Glomerular visceral epithelial cell (primary cell): ENCODE data around the gene SHKBP1.

Experiments
- DNase-seq: peaks from one replicate; pipeline ENCODE4 v3.0.0-alpha.2; 2016; ENCODE audit errors: extremely low spot score

The SHKBP1 gene

GRCh38 chr19:40601134-40601974, 24.7 kb downstream of the SHKBP1 start, which contains the start of gene LTBP4:
LTBP4 (plus strand) TSS chr19:40601369; CDS start chr19:40601388, 19 bp downstream.
- no peak for DNase-seq

GRCh38 chr19:40603071-40603388, 26.4 kb downstream of the SHKBP1 start:
- DNase-seq, result no peak

- DNase-seq, result peak; percentile 95
Measured at GRCh38 chr19:40603389-40604170, 26.9 kb downstream of the SHKBP1 start.

GRCh38 chr19:40604171-40604646, 27.5 kb downstream of the SHKBP1 start:
- DNase-seq, result no peak

- DNase-seq, result no peak
Measured at GRCh38 chr19:40604647-40605215, 28.1 kb downstream of the SHKBP1 start.

- DNase-seq, result no peak
Measured at GRCh38 chr19:40605216-40605971, 28.7 kb downstream of the SHKBP1 start.

GRCh38 chr19:40607311-40608239, 30.9 kb downstream of the SHKBP1 start:
- DNase-seq, result no peak

GRCh38 chr19:40608240-40608621, 31.6 kb downstream of the SHKBP1 start:
- DNase-seq, result no peak

- DNase-seq, result no peak
Measured at GRCh38 chr19:40608957-40609356, 32.3 kb downstream of the SHKBP1 start.

GRCh38 chr19:40609561-40610395, 33.1 kb downstream of the SHKBP1 start:
- DNase-seq, result no peak

GRCh38 chr19:40610396-40611064, 33.9 kb downstream of the SHKBP1 start:
- DNase-seq, result no peak

- no peak for DNase-seq
Measured at GRCh38 chr19:40611096-40611495, 34.4 kb downstream of the SHKBP1 start.

GRCh38 chr19:40611900-40612698, 35.4 kb downstream of the SHKBP1 start:
- no peak for DNase-seq

- no peak for DNase-seq
Measured at GRCh38 chr19:40612831-40613689, 36.4 kb downstream of the SHKBP1 start.

GRCh38 chr19:40613690-40614621, 37.3 kb downstream of the SHKBP1 start:
- DNase-seq, result no peak
